ENCODE results near the gene SPATA4. TPM values are rescaled to one million over a fixed set of nuclear protein-coding genes. Genes with fewer than 3 reads are reported as not detected.

SPATA4 gene
- 0.13 to 0.45 TPM (median 0.24 TPM) in 5 replicates for total RNA-seq (2022; extraction: Qiagen RNA extraction)

DNA sequence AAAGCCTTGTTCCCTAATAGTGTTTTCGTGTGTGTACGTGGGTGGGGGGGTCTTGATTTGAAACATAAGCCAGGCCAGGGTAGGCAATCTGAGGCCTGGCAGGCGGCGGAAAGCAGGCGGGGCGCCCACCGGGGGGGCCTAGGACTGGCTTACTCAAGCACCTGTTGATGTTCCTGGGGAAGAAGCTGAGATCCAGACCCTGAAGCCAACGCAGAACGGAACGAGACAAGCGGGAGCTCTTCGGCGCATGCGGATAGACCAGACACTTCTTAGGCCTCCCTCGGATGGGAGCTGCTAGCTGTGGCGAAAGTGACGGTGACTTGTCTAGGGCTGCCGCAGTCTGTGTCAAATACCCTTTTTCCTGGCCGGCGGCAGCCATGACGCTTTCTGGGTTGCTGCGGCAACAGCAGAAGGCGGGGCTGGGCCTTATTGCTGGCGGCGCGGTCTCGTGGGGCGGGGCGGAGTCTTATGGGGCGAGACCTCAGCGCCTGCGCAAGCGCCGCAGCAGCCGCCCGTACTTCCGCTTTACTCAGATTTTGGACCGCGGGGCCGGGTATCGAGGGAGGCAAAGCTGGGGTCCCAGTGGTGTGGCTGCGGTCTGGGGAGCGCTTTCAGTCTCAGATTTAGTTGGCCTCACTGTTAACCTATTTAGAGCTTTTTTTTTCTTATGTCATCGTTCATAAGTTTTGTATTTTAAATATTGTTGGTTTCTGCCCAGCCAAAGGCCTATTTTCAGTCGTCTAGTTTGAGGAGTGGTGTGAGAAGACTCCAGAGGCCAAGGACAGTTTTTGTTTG is at the start of gene SPATA4:
Gene SPATA4 (minus strand): TSS at position 402 of the 795 bp plus-strand sequence. CDS start 23 bp downstream, at position 379.

Other genes starting within 250 kb of the SPATA4 start
- gene WDR17, start 129.7 kb downstream of the SPATA4 start, total RNA-seq (2022; extraction: Qiagen RNA extraction) = 1.1 to 1.9 TPM (median 1.3 TPM) in 5 replicates
- 0.03 to 0.08 TPM in 2 of 5 replicates, not detected in the others for gene ASB5, start 73.6 kb upstream of the SPATA4 start, total RNA-seq (2022; extraction: Qiagen RNA extraction)
- 30.9 to 36.8 TPM (median 34.3 TPM) in 5 replicates for gene SPCS3, start 124.4 kb upstream of the SPATA4 start, total RNA-seq (2022; extraction: Qiagen RNA extraction)

All from A549 treated with AZD2906 at 1 μM for 4 hours (cell line).